Karpas-422 (cell line): ENCODE measurements around the gene ZNF106. TPM values are rescaled to one million over a fixed set of nuclear protein-coding genes. Genes with fewer than 3 reads are reported as not detected.

Experiments used
- DNase-seq: peaks from one replicate; pipeline ENCODE4 v3.0.0-alpha.2; 2015
- H2AFZ ChIP-seq: fragments of 200-600 bp; sonication (generic); 2 replicates; pipeline ENCODE4 v1.6.1; 2014; ENCODE audit warnings: antibody characterized with exemption, low read length, mixed read lengths
- H3K27ac ChIP-seq: fragments of 200-600 bp; sonication (generic); 2 replicates; pipeline ENCODE4 v1.5.1; 2014; ENCODE audit warnings: mild to moderate bottlenecking, low read length, moderate library complexity
- H3K27me3 ChIP-seq: fragments of 200-600 bp; sonication (generic); 2 replicates; pipeline ENCODE4 v1.6.1; 2014; ENCODE audit warnings: low read length, mixed read lengths
- H3K36me3 ChIP-seq: fragments of 200-600 bp; sonication (generic); 2 replicates; pipeline ENCODE4 v1.6.1; 2014; ENCODE audit warnings: low read length, mixed read lengths; ENCODE audit not compliant: insufficient read depth
- H3K4me1 ChIP-seq: fragments of 200-600 bp; sonication (generic); 2 replicates; pipeline ENCODE4 v1.6.1; 2014; ENCODE audit warnings: mild to moderate bottlenecking, low read length, mixed read lengths
- H3K4me2 ChIP-seq: fragments of 200-600 bp; sonication (generic); 2 replicates; pipeline ENCODE4 v1.6.1; 2014; ENCODE audit warnings: low read length, low read depth, mild to moderate bottlenecking; ENCODE audit not compliant: poor library complexity, severe bottlenecking
- H3K4me3 ChIP-seq: fragments of 200-600 bp; sonication (generic); 2 replicates; pipeline ENCODE4 v1.5.1; 2014; ENCODE audit warnings: mild to moderate bottlenecking, antibody characterized with exemption, low read length, mixed read lengths
- H3K79me2 ChIP-seq: fragments of 200-600 bp; sonication (generic); 2 replicates; pipeline ENCODE4 v1.6.1; 2014; ENCODE audit warnings: mild to moderate bottlenecking, low read length, mixed read lengths
- H3K9ac ChIP-seq: fragments of 200-600 bp; sonication (generic); 2 replicates; pipeline ENCODE4 v1.6.0; 2014; ENCODE audit warnings: low read length
- H3K9me2 ChIP-seq: fragments of 200-600 bp; sonication (generic), shearing (Covaris generic); replicated peaks from 2 replicates; pipeline ENCODE4 v1.6.0; 2014; ENCODE audit warnings: mild to moderate bottlenecking, low read length, moderate library complexity; ENCODE audit not compliant: insufficient read depth
- H3K9me3 ChIP-seq: fragments of 300-700, 200-600 bp; sonication (generic); 2 replicates; pipeline ENCODE4 v1.6.1; 2014; ENCODE audit warnings: low read length, mixed read lengths
- H4K20me1 ChIP-seq: fragments of 200-600 bp; sonication (generic); 2 replicates; pipeline ENCODE4 v1.6.1; 2014; ENCODE audit warnings: mild to moderate bottlenecking, antibody characterized with exemption, low read length, low read depth; ENCODE audit not compliant: insufficient read depth
- small RNA-seq: library from RNA; depleted of rRNA; stranded (forward); fragments of <200 nt; gene quantifications from one replicate; pipeline ENCODE3, GENCODE V24; 2014
- total RNA-seq: library from RNA; depleted of rRNA; stranded (reverse); fragments of >200 nt; shearing (Covaris generic); gene quantifications from 2 replicates; pipeline ENCODE4 v1.2.3, GENCODE V29; 2014; ENCODE audit warnings: low replicate concordance; rRNA removed

ZNF106 gene
- total RNA-seq, 1 experiment from 2014 or later: 144 TPM

GRCh38 chr15:42367041-42367440, 123.9 kb downstream of the ZNF106 start:
- no peak overlapping the region for H2AFZ ChIP-seq
- H3K27ac ChIP-seq: no peak overlapping the region
- H3K9me2 ChIP-seq: no peaks in the 10 kb centered on the region
- H3K9me3 ChIP-seq: no peaks in the 10 kb centered on the region
- no peak overlapping the region for H3K4me2 ChIP-seq
- no peaks in the 10 kb centered on the region for H3K79me2 ChIP-seq
- H3K36me3 ChIP-seq: no peaks in the 10 kb centered on the region
- H3K9ac ChIP-seq: no peak overlapping the region
- peaks cover 8% of the 10 kb centered on the region for H3K4me1 ChIP-seq
- DNase-seq: no peak
- H3K27me3 ChIP-seq: no peaks in the 10 kb centered on the region
- no peak overlapping the region for H3K4me3 ChIP-seq
- no peaks in the 10 kb centered on the region for H4K20me1 ChIP-seq

DNA sequence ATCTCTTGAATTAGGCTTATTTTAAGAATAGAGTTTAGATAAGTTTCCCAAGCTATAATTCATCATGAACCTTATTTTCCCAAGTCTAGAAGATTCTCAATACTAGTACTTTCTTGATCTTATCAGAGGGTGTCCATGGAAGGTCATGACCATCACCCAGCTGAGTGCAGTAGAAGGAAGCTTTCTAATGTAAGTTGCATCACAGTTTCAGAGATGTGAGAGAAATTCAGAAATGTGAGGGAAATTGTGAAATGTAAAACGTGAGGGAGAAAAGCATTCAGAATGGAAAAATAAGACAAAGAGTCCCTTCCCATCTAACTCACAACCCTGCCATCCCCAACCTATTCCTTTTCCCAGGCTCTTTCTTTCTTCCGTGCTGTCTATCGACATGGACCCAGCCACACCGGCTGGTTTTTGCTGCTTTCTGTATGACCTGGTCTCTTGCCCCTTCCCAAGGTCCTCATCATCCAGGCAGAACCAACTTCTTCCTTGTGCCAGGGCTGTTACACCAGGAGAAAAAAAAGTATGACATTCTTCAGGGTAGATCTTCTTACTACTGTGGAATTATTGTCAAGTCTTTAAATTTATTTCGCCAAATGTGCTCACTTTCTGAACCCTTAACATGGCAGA, 124.9 kb downstream of the ZNF106 start:
- H2AFZ ChIP-seq: no peak overlapping the region
- no peak overlapping the region for H3K27ac ChIP-seq
- H3K4me2 ChIP-seq: no peak overlapping the region
- H4K20me1 ChIP-seq: no peaks in the 10 kb centered on the region
- no peak overlapping the region for H3K4me3 ChIP-seq
- no peak overlapping the region for H3K9ac ChIP-seq
- H3K27me3 ChIP-seq: no peaks in the 10 kb centered on the region
- no peak for DNase-seq
- no peaks in the 10 kb centered on the region for H3K9me3 ChIP-seq
- no peaks in the 10 kb centered on the region for H3K9me2 ChIP-seq
- no peaks in the 10 kb centered on the region for H3K79me2 ChIP-seq
- no peaks in the 10 kb centered on the region for H3K36me3 ChIP-seq
- H3K4me1 ChIP-seq: peaks cover 4% of the 10 kb centered on the region

- H3K4me1 ChIP-seq: no peaks in the 10 kb centered on the region
- H4K20me1 ChIP-seq: no peaks in the 10 kb centered on the region
- no peak overlapping the region for H3K9ac ChIP-seq
- no peaks in the 10 kb centered on the region for H3K36me3 ChIP-seq
- no peak overlapping the region for H3K4me3 ChIP-seq
- H3K27ac ChIP-seq: no peak overlapping the region
- H3K9me3 ChIP-seq: no peaks in the 10 kb centered on the region
- H3K79me2 ChIP-seq: no peaks in the 10 kb centered on the region
- no peaks in the 10 kb centered on the region for H3K9me2 ChIP-seq
- H2AFZ ChIP-seq: no peak overlapping the region
- H3K27me3 ChIP-seq: no peaks in the 10 kb centered on the region
- H3K4me2 ChIP-seq: no peak overlapping the region
- DNase-seq: no peak
Observed at GRCh38 chr15:42364529-42364928, 126.4 kb downstream of the ZNF106 start.

GRCh38 chr15:42363942-42364341, 127.0 kb downstream of the ZNF106 start:
- Histone ChIP-seq H4K20me1 (no peaks in the 10 kb centered on the region), H3K9me3 (no peaks in the 10 kb centered on the region), H3K4me2 (no peak overlapping the region), H3K79me2 (no peaks in the 10 kb centered on the region), H3K36me3 (no peaks in the 10 kb centered on the region), H3K27ac (no peak overlapping the region), H3K9me2 (no peaks in the 10 kb centered on the region), H2AFZ (no peak overlapping the region), H3K27me3 (no peaks in the 10 kb centered on the region), H3K4me3 (no peak overlapping the region), H3K9ac (no peak overlapping the region), H3K4me1 (no peaks in the 10 kb centered on the region)
- DNase-seq: no peak

DNA sequence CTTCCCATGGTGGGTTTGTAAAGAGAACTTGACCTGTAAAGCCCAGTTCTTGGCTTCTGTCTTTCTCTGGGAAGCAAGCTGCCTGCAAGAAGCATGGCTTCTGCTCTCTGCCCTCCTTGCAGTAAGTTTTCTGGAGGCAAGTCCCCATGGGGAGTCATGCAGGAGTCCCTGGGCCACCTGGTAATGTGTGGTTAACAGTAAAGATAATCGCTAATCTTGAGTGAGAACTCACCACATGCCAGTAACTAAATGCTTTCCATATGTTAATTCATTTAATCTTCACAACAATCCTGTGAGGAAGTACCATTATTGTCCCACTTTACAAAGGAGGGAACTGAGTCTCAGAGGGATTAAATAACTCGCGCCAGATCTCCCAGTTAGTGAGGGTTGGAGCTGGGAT, 127.5 kb downstream of the ZNF106 start:
- Histone ChIP-seq H3K27me3 (no peaks in the 10 kb centered on the region), H3K9ac (no peak overlapping the region), H3K36me3 (no peaks in the 10 kb centered on the region), H3K4me3 (no peak overlapping the region), H3K9me3 (no peaks in the 10 kb centered on the region), H3K79me2 (no peaks in the 10 kb centered on the region), H2AFZ (no peak overlapping the region), H3K4me2 (no peak overlapping the region), H3K4me1 (no peaks in the 10 kb centered on the region), H3K9me2 (no peaks in the 10 kb centered on the region), H3K27ac (no peak overlapping the region), H4K20me1 (no peaks in the 10 kb centered on the region)
- DNase-seq: no peak

Small RNAs within 50 kb of the gene (small RNA-seq; reads per million reads assigned to genes)
- not detected for gene RNU6-188P

Other genes with a start within 250 kb of the ZNF106 start
- gene GANC, start 217.9 kb downstream of the ZNF106 start, total RNA-seq: 21.2 and 31.1 TPM in 2 replicates
- gene TMEM87A, start 217.7 kb downstream of the ZNF106 start, total RNA-seq: 19.9 and 27.2 TPM in 2 replicates
- 3.2 and 8.8 TPM in 2 replicates for gene CAPN3, start 131.6 kb downstream of the ZNF106 start, total RNA-seq
- gene SNAP23, start 4.5 kb upstream of the ZNF106 start, total RNA-seq: 115 and 137 TPM in 2 replicates
- gene LRRC57, start 57.7 kb upstream of the ZNF106 start, total RNA-seq: 13.4 and 21.7 TPM in 2 replicates
- 17.2 and 43.5 TPM in 2 replicates for gene HAUS2, start 57.7 kb upstream of the ZNF106 start, total RNA-seq
- 0.37 and 2.1 TPM in 2 replicates for gene STARD9, start 84.5 kb upstream of the ZNF106 start, total RNA-seq
- 23.8 and 35.9 TPM in 2 replicates for gene CDAN1, start 246.0 kb upstream of the ZNF106 start, total RNA-seq